NCI-H1930 (cell line): ENCODE measurements around the gene ACSS1.

Experiments
- DNase-seq, 2 experiments: peaks; one replicate each; lab custom pipeline; 2025; lab: John Stamatoyannopoulos, UW

ACSS1 gene

DNA sequence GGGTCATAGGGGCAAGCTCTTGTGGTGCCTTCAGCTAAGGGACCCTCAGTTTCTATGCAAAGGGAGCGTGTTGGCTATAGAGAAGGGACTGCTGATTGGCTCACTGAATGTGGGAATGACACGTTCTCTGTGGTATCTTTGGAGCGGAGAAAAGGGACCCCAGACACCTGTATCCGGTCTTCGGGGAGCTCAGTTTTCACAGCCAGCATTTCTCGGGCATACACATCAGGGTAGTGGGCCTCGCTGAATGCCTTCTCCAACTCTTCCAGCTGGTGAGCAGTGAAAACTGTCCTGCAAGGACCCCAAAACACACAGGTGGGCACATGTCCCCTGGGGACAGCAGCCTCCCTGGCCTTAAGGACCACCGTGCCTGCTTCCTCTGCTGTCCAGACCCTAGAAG, 20.7 kb upstream of the ACSS1 start:
- no peak for DNase-seq

DNA sequence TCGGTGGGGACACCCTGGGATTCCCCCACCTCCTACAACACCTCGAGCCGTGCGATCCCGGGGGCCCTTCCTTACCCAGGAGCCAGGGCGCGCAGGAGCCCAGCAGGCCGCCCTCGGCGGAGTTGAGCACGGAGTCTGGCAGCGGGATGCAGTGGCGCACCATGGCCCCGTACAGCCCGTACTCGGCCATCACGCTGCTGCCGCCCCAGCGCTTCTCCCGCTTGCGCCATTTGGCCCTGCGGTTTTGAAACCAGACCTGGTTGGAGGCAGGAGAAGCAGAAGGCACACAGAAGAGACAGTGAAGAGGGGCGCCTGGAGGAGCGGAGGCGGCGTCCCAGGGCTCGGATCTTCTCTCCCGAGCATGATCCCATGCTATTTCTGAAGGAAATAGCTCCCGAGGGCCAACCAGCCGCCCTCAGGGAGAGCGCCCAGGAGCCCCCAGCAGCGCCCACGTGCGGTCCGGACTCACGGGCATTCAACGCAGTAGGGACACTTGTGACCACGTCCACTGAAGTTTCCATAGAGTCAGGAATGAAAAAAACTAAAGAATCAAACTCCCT, 19.8 kb upstream of the ACSS1 start:
- DNase-seq, result peak in 1 of 2 experiments; percentile 20

DNA sequence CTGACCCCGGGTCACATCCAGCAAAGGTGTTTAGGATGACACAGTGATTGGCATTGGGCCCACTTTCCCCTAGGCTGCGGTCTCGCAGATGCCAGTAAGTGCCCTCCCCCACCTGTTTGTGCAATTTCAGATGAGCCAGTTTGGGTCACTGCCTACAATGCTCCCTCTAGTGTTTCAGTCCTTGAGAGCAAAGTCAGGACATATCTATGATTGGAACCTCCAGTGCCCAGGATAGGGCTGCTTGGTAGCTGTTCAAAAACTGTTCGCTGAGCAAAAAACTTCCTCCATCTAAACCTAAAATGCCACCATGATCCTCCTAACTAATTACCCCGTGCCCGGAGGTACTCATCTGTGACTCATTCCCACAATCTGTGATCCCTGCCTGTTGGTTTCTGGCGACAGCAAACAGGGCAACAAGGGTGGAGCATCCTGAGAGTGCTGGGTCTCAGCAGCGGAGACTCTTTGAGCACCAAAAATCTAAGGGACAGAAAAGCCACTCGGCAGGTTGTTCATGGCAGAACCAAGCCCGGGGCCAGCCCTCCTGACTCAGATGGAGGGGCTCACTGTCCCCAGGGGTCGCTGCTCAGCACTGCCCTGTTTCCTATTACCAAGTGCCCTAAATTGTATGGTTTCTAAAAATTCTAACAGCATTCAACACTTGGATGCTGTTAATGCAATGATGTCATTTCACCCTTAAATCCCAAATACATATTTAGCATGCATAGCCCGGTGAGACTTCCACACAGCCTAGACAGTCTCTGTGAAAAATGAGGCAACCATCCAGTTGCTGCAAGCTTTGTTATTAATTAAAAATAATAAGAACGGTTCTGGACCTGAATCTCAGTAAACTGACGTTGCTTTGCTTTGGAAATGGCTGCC, 19.0 kb upstream of the ACSS1 start:
- DNase-seq, result no peak

DNA sequence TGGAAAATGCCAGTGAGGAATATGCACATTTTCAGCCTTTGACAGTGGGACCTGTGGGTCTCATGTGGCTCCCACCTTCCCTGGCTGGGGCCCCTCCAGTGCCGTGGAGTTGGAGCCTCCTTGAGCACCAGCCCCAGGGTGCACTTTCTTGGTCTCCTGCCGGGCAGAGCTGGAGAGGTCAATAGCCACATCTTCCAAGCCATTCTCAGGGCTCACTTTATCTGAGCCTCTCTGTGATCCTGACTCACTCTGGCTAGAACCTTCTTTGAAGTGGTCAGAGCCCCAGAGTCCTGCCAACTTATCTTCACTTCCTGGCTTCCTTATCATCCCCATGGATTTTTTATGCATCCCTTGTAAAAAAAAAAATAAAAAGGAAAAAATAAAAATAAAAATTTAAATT, 18.3 kb upstream of the ACSS1 start:
- DNase-seq, result no peak

DNA sequence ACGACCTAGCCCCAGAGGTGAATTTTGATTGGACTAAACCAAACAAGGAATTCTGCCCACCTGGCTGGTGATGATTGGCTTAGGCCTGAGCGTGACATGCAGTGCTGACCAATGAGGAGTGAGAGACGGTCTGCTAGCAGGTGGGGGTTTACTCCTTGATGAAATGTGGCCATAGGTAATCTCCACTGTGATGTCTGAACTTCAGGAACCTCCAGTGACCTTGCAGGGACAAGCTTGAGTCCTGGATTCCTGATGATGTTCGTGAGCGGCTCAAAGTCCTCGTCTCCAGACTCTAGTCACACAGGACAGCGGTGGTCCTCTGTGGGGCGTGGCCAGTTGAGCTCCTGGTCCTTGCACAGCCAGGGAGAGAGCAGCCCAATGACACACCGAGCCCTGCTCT, 15.6 kb upstream of the ACSS1 start:
- DNase-seq, result no peak

DNA sequence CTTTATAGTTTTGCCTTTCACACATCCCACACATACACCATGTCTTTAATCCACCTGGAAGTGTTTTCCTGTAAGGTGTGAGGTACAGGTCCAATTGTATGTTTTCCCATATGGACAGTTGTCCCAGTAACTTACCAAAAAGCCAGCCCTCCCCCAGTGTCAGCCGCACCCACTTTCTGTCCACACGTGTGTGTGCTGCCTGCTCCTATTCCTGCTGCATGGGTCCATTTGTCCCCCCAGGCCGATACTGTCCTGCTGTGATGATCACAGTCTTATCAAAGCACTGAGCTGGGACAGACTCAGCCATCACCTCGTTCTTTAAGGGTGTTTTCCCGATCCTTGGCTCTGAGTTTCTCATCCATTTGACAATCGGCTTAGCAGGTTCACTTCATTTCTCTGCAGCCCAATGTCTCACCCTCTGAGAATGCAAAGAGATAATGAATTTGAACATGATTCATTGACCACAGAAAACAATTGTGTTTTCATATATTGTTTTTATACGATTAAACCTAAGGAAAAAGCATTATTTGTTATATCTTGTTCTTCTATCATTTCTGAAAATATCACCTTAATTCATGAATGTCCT, 14.4 kb upstream of the ACSS1 start:
- DNase-seq, result no peak

DNA sequence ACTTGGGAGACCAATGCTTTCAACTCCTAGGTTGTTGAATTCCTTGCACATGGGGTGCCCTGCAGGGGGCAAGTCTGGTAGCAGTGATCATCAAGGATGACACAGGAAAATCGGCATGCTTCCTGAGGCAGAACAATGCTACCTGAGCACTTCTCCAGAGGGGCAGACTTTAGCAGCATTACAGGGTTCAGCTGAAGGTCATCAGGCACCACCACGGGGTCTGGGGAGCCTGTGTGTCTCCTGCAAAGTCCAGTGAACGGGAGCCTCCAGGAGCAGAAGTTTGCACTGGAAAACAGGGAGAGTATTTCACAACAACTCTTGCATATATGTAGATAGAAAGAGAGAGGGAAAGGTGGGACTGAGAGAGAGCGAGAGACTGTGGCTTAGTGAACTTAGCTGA, 13.8 kb upstream of the ACSS1 start:
- no peak for DNase-seq

DNA sequence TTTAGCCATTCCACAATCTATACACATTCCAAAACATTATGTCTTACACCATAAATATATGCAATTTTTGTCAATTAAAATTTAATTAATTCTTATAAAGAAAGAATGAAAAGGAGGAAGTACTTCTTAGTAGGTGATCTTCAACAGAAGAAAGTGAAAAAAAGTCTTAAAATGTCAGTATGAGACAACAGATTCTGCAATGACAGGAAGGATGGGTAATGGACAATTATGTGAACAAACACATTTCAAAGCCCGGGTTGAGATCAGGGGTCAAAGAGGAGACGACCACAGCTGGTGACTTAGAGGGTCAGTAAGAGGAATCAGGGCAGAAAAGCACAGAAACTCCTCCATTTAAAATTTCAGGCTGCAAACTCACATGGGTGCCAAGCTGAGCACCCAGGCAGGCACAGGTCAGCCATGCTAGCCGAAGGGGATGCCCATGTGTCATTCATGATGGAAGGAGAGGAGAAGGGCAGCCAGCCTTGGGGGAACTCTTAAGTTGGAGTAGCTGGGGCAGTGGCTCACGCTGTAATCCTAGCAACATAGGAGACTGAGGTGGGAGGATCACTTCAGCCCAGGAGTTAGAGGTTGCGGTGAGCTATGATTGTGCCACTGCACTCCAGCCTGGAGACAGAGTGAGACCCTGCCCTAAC, 13.0 kb upstream of the ACSS1 start:
- no peak for DNase-seq

DNA sequence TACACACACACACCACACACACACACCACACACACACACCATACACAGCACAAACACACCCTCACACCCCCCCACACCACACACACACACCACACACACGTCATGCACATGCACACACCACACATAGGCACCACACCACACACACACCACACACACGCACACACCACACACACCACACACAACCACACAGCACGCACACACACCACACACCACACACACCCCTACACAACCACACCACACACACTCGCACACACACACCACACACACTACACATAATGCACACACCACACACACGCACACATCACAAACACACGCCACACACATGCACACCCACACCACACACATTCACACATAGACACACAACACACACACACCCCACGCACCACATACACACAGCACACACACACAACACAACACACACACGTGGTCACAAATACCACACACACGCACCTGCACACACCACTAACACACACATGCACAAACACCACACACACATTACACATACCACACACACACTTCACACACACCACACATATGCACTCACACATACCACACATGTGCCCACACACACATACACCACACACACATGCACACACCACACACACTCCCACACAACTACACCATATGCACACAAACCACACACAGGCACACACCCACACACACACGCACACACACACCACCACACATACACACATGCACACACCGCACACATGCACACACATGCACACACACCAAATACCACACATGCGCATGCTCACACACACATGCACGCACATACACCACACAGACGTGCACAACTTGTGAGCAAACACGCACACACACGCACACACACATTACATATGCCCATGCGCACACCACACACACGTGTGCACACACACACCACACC, 9.4 kb upstream of the ACSS1 start:
- DNase-seq, result no peak

DNA sequence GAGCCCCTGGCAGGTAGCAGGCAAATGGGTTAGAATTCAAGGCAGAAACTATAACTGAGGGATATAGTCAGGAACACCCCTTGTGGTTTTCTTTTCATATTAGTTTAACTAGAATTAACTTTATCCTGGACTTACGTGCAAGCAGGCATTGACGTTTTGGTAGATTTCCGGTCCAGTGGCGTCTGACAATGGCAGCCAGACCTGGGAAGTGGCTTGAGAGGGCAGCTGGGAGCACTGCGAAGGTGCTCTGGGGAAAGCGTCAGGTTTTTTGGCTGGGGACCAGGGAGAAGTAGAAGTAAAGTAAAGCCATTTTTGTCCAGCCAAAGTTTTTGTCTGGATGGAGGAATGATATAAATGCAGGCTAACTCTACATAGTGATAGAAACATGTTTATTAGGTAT, 8.4 kb upstream of the ACSS1 start:
- no peak for DNase-seq

DNA sequence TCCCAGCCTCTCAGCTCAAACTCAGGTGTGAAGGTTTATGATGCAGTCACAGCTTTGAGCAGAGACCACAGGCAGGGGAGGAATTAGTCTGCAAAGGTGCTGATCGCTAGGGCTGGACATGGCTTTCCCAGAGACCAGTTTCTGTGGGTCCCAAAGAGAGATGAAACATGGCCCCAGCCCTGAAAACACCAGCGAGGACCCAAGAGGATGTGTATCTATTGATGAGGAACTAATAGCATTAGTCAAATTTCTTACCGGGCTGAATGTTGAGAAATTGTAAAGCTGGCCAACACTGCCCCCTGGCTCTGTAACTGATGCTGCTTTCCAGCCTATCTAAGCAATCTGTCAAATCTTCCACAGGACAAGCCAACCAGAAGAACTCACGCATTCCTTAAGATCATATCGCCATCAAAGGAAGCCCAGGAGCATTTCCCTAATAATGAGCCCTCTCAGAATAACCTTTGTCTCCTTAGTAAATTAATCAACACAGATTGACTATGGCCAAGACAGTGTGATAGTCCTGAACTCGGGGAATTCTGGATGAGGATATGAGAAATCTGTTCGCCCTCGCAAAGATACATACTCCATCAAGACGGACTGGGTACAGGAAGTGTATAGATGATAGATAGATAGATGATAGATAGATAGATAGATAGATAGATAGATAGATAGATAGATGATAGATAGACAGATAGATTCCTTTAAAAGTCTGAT, 7.8 kb upstream of the ACSS1 start:
- peak in 1 of 2 experiments; percentile 25 for DNase-seq

DNA sequence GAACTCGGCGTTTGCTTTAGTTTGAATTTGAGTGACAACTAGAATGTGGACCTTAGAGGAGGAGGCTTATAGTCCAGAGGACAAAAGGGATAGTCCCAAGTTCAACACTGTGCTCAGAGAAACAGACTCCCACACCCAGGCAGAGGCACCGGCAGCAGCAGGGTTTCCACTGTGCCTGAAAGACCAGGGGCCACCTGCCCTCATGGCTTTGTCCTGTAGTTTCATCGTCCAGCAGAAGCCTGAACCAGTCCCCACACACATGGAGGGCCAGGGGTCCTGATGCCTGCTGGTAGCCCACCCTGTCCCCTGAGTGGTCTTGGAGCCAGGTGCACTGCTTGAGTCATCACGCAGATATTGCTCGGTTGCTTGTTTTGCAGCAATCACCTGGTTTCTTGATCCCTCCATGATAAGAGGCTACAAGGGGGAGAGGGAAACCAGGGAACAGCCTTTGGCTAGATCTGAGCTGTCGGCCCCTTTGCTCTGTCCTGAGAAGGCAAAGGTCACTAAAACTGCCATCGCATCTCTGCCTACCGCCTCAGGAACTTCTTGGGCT, 7.2 kb upstream of the ACSS1 start:
- no peak for DNase-seq

DNA sequence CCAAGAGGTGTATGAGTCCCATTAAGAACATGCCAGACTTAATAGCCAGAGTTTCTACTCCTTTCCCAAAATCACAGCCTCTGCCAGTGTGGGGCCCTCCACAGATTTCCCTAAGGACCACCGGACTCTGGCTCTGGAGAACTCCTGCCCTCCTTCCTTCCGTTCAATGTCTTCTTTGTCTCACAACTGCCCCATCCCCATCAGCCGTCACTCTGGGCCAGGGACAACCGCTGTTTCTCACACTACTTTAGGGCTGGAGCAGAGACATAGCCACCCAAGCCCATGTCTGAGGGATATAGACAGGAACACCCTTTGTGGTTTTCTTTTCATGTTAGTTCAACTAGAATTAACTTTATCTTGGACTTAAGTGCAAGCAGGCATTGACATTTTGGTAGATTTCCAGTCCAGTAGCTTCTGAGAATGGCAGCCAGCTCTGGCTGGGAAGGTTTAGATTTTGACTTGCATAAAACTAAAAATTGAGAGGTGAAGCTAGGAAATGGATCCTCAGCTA, 6.7 kb upstream of the ACSS1 start:
- no peak for DNase-seq

DNA sequence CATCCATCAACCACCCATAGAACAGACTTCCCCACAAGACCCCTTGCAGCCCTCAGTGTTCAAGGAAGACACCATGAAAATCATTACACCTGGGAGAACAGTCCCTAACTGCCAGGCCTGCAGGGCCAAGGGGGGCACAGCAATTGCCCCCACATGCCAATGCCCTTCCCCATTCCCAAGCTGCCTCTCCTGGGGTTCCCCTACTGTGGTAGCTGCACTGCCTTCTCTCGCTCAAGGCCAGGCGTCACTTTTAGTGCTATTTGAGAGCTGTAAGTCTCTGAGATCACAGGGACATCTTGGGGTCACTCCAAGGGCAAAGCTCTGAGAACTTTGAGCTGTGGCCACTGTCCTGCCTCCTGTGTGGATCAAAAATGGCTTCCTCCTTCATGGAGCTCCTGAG, 6.0 kb upstream of the ACSS1 start:
- no peak for DNase-seq

DNA sequence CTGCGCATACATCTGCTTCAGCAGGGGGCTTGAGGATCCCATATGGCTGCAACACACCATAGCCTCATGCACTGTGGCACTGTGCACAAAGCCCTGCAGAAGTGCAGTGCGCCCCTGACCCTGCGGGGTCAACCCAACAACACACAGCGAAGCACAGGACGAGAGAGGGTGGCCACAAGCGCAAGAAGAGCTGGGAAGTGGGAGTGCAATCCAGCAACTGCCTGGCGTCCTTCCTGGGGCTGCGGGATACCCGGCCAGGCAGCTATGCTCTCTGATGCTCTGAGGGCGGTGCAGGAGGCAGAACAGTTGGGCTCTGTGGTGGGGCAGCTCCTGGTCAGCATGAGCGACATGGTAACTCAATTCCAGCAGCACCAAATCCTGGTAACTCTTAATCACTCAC, 5.6 kb upstream of the ACSS1 start:
- no peak for DNase-seq

DNA sequence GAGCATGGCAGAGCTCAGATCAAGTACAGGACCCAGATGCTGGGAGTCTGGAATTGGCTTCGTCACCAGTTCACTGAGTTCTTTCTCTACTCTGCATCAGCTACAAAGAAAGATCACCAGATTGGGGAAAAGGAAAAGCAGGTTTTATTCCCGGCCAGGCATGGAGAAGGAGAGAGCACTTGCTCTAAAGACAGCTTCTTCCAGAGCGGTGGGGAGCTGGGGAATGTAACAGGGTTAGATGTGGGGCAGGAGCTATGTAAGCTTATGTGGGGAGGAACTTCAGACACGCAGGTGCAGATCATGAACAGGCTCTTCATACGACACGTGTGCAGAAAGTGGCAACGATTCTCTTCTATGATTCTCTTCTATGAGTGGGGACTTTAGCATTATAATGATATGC, 4.9 kb upstream of the ACSS1 start:
- no peak for DNase-seq

DNA sequence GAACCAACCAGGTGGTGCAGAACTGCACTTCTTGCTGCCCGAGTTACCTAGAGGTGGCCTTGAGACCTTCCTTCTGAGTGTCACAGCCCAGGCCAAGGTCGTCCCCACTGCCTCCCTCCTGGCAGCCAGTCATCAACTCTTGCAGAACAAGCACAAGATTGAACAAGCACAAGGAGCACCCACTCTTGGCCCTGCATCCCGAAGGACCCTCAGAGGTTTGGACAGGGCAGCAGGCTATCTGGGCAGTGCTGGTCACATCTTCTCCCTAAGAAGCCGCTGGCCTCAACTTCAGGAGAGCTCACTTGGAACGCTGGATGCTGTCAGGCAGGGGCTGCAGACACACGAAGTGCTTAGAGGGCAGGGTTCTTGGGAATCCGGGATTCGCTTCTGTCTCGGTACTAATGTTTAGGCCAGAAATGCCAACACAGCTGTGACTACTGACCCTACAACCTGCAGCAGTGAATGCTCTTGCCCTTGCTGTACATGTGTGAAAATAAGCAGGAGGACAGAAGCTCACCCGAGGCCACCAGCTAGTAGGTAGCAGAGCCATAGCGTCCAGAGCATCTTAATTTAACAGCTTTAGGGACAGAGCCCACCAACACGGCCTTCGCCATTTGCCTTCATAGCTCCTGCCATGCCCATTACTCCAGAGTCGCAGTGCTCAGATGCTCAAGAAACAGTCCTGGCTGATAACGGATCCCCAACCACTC, 4.0 kb upstream of the ACSS1 start:
- no peak for DNase-seq

DNA sequence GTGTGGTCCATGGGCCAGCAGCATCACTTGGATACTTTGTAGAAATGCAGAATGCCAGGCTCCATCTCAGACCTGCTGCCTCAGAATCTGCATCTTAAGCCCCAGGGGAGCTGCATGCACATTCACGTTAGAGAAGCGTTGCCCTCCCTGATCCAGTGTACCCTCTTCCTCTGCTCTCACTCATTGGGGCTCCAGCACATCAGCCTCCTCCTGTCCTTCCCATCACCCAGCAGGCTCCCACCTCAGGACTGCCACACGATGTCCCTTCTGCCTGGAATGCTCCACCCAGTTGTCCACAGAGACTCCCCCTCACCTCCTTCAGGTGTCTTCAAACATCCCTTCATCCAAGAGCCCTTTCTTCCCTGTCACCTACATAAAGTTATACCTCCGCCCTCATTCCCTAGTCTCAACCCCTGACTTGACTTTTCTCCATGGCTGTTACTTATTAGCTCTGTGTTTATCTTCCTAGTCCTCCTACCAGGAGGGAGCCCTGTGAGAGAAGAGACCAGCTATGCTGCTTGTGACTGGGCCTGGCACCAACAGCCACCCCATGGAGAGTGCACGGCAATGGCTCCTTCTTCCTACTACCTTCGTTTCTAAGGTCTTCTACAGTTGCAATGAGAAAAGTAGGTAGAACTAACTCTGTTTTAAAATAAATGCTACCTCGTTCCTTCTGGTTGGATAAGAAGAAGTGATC, 3.3 kb upstream of the ACSS1 start:
- DNase-seq, result no peak

DNA sequence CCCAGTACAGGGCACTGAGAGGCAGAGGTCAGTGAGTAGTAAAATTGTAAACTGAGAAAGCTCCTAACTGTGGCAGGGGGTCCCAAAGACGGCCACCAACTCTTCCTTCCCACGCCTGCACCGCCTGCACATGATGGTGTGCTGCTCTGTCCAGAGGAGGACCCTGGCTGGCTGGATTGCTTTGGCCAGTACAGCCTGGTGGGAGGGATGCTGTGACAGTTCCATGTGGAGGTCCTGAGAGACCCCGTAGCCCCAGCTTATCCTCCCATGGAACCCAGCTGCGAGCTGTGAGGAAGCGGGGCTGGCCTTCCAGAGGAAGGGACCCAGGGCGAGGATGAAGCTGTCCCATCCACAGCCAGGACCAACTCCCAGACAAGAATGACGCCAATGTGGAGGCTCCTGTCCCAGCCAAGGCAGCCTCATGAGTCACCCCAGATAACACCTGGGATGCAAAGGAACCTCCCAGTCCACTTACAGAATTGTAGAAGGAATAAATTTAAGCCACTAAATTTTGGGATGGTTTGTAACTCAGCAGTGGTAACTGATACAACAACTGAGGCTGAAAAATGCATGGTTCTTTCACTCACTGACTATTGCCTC, 2.0 kb upstream of the ACSS1 start:
- DNase-seq, result no peak
